Transverse colon (tissue), 3 donors: ENCODE measurements around the gene SLC29A1.

Experiments used
- POLR2A ChIP-seq: fragments of 450-650 bp; IDR thresholded peaks from one replicate; pipeline ENCODE4 v1.6.1; 2016; ENCODE audit warnings: antibody characterized with exemption, mild to moderate bottlenecking, moderate library complexity
- TF ChIP-seq, protein P1 (sequence below), 5 experiments: fragments of 200-600 bp in 3 of 5; fragments of 450-650 bp in 2 of 5; sonication (generic) in 3 of 5; IDR thresholded peaks; 1 replicate in 2 of 5; 2 replicates in 3 of 5; pipeline ENCODE4 v1.5.1; 2016 to 2017; ENCODE audit warnings: antibody characterized with exemption in 5 of 5, inconsistent platforms in 3 of 5, mild to moderate bottlenecking in 2 of 5, moderate library complexity in 1 of 5

- TF ChIP-seq, protein P1, sequence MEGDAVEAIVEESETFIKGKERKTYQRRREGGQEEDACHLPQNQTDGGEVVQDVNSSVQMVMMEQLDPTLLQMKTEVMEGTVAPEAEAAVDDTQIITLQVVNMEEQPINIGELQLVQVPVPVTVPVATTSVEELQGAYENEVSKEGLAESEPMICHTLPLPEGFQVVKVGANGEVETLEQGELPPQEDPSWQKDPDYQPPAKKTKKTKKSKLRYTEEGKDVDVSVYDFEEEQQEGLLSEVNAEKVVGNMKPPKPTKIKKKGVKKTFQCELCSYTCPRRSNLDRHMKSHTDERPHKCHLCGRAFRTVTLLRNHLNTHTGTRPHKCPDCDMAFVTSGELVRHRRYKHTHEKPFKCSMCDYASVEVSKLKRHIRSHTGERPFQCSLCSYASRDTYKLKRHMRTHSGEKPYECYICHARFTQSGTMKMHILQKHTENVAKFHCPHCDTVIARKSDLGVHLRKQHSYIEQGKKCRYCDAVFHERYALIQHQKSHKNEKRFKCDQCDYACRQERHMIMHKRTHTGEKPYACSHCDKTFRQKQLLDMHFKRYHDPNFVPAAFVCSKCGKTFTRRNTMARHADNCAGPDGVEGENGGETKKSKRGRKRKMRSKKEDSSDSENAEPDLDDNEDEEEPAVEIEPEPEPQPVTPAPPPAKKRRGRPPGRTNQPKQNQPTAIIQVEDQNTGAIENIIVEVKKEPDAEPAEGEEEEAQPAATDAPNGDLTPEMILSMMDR (IDR thresholded peaks at IDR 0.05): no peak
- TF ChIP-seq POLR2A: no peak
These were observed 15.4 kb upstream of the SLC29A1 start for GRCh38 chr6:44207966-44208365.
